HEK293T (cell line): ENCODE results near the gene IGF2.

Source experiments
- CTCF ChIA-PET: fragments of 350-600 bp; formaldehyde crosslinking; extraction: SDS; loops from one replicate; lab custom pipeline; 2021; ENCODE audit warnings: antibody characterized with exemption, inconsistent platforms; lab: Yijun Ruan, JAX
- POLR2A ChIA-PET: fragments of 350-600 bp; formaldehyde crosslinking; extraction: SDS; loops from one replicate; lab custom pipeline; 2020; ENCODE audit warnings: antibody characterized with exemption, inconsistent platforms; lab: Yijun Ruan, JAX
- DNase-seq: peaks from one replicate; pipeline ENCODE4 v3.0.0; 2012; ENCODE audit warnings: mixed read lengths; ENCODE audit errors: extremely low spot score
- ARNT ChIP-seq: fragments of 450-650 bp; IDR thresholded peaks from 2 replicates; pipeline ENCODE4 v1.6.1; 2017; ENCODE audit warnings: mild to moderate bottlenecking
- BHLHE40 ChIP-seq: fragments of 450-650 bp; IDR thresholded peaks from 2 replicates; pipeline ENCODE4 v1.6.1; 2016; ENCODE audit warnings: mild to moderate bottlenecking, moderate library complexity, borderline replicate concordance
- CTBP1 ChIP-seq: fragments of 450-650 bp; IDR thresholded peaks from 2 replicates; pipeline ENCODE4 v1.6.1; 2016; ENCODE audit warnings: borderline replicate concordance
- ELF4 ChIP-seq: fragments of 450-650 bp; IDR thresholded peaks from 2 replicates; pipeline ENCODE4 v1.6.1; 2017; ENCODE audit warnings: antibody characterized with exemption
- FOXA1 ChIP-seq: fragments of 450-650 bp; IDR thresholded peaks from 2 replicates; pipeline ENCODE4 v1.6.1; 2016; ENCODE audit warnings: mild to moderate bottlenecking
- FOXK2 ChIP-seq: fragments of 450-650 bp; IDR thresholded peaks from 2 replicates; pipeline ENCODE4 v1.6.1; 2016; ENCODE audit warnings: mild to moderate bottlenecking
- FOXM1 ChIP-seq: fragments of 450-650 bp; IDR thresholded peaks from 2 replicates; pipeline ENCODE4 v1.6.1; 2017; ENCODE audit warnings: mild to moderate bottlenecking, borderline replicate concordance
- HDGF ChIP-seq: fragments of 450-650 bp; IDR thresholded peaks from 2 replicates; pipeline ENCODE4 v1.6.1; 2017; ENCODE audit warnings: antibody characterized with exemption, borderline replicate concordance
- L3MBTL2 ChIP-seq: fragments of 450-650 bp; conservative IDR thresholded peaks from 2 replicates; pipeline ENCODE4 v1.6.1; 2016; ENCODE audit warnings: mild to moderate bottlenecking
- LEF1 ChIP-seq: fragments of 450-650 bp; IDR thresholded peaks from 2 replicates; pipeline ENCODE4 v1.6.1; 2017; ENCODE audit warnings: mild to moderate bottlenecking, borderline replicate concordance
- NFRKB ChIP-seq: fragments of 450-650 bp; IDR thresholded peaks from 2 replicates; pipeline ENCODE4 v1.6.1; 2016; ENCODE audit warnings: mild to moderate bottlenecking, moderate library complexity
- PKNOX1 ChIP-seq: fragments of 450-650 bp; IDR thresholded peaks from 2 replicates; pipeline ENCODE4 v1.6.1; 2016
- SP1 ChIP-seq: fragments of 450-650 bp; IDR thresholded peaks from 2 replicates; pipeline ENCODE4 v1.6.1; 2017
- SUZ12 ChIP-seq: fragments of 450-650 bp; IDR thresholded peaks from 2 replicates; pipeline ENCODE4 v1.6.1; 2016; ENCODE audit warnings: mild to moderate bottlenecking
- TARDBP ChIP-seq: fragments of 450-650 bp; IDR thresholded peaks from 2 replicates; pipeline ENCODE4 v1.6.1; 2016
- ZNF384 ChIP-seq: fragments of 450-650 bp; IDR thresholded peaks from 2 replicates; pipeline ENCODE4 v1.6.1; 2016

IGF2 gene

GRCh38 chr11:2176389-2176900, 37.3 kb upstream of the IGF2 start:
- CTCF ChIA-PET = no interaction called here
- no peak for DNase-seq
- POLR2A ChIA-PET = no interaction called here
- TF ChIP-seq FOXK2 (no peak), SUZ12 (no peak), PKNOX1 (no peak), SP1 (no peak), CTBP1 (no peak), NFRKB (no peak), HDGF (no peak), FOXA1 (no peak), LEF1 (no peak), BHLHE40 (no peak), L3MBTL2 (no peak), ZNF384 (no peak), ELF4 (no peak)

DNA sequence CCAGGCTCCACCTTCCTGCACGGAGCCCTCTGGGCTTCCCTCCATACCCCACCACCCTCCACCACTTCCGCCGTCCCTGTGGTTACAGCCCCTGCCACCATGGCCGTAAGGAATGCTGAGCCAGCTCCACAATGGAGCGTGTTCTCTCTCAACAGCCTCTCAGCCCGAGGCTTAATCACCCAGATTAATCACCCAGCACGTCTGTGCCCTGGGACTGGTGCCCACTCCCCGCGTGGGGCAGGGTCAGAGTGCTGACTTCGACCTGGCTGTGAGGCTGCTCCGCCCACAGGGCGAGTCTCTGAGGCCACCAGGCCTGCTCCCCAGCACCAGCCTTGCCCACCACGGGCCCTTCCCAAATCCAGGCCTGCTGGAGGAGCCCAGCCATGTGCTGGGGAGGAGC, 36.5 kb upstream of the IGF2 start:
- POLR2A ChIA-PET = no interaction called here
- CTCF ChIA-PET = no interaction called here
- TF ChIP-seq FOXM1 (no peak), CTBP1 (no peak), BHLHE40 (no peak), ZNF384 (no peak), SUZ12 (no peak), L3MBTL2 (no peak), ELF4 (no peak), TARDBP (no peak), LEF1 (no peak), PKNOX1 (no peak), HDGF (no peak), FOXA1 (no peak), ARNT (no peak), SP1 (no peak), FOXK2 (no peak), NFRKB (no peak)
- DNase-seq = no peak

DNA sequence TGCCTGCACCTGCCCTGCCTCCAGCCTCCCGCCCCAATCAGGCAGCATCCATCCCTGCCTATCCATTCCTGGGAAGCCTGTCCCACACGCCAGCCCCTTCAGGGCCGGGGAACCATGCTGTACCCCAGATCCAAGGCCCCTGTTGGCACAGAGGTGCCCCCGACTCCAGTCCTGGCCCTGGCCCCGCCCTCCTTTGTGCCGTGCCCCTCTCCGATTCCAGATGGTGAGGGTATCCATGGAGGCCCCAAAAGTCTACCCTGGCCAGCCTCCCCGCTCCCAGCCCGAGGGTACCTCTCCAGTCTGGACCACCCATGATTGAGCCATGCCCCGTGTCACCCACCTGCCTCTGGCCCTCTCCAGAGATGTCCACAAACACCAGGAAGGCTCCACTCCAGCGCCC, 35.2 kb upstream of the IGF2 start:
- TF ChIP-seq FOXM1 (no peak), SUZ12 (no peak), FOXK2 (no peak), ELF4 (no peak), BHLHE40 (no peak), FOXA1 (no peak), L3MBTL2 (no peak), CTBP1 (no peak), PKNOX1 (no peak), SP1 (no peak), ARNT (no peak), NFRKB (no peak), TARDBP (no peak), HDGF (no peak), LEF1 (no peak), ZNF384 (no peak)
- CTCF ChIA-PET = interaction anchor here (0.7 kb wide), 1 partner anchor 243 kb away, joined by 9 read pairs; no protein-coding TSS in a partner anchor
- POLR2A ChIA-PET = no interaction called here
- no peak for DNase-seq

- ChIA-PET CTCF (interaction anchor here (0.9 kb wide), 1 partner anchor 17 kb away, joined by 4 read pairs; no protein-coding TSS in a partner anchor), POLR2A (no interaction called here)
- TF ChIP-seq L3MBTL2 (no peak), ELF4 (no peak), BHLHE40 (no peak), FOXM1 (no peak)
- DNase-seq = no peak
Observed at GRCh38 chr11:2173761-2174160, 34.6 kb upstream of the IGF2 start.

GRCh38 chr11:2173150-2173693, 34.0 kb upstream of the IGF2 start:
- TF ChIP-seq PKNOX1 (no peak), LEF1 (no peak), BHLHE40 (no peak), ZNF384 (no peak), FOXA1 (no peak), NFRKB (no peak), HDGF (no peak), ARNT (no peak), SP1 (no peak), FOXK2 (no peak), CTBP1 (no peak), SUZ12 (no peak), ELF4 (no peak), L3MBTL2 (no peak), FOXM1 (no peak), TARDBP (no peak)
- CTCF ChIA-PET = interaction anchor here (0.9 kb wide), 1 partner anchor 17 kb away, joined by 4 read pairs; no protein-coding TSS in a partner anchor
- POLR2A ChIA-PET = no interaction called here
- peak; percentile 47 for DNase-seq
